ENCODE results near the gene SH3PXD2A.
A peak's percentile ranks its signal among the peaks of the same experiment; 100 is the strongest.

The SH3PXD2A gene

GRCh38 chr10:103723557-103723956 is 131.8 kb downstream of the SH3PXD2A start:
- Histone ChIP-seq H3K9ac (ENCODE audit: low read length) (no peak overlapping the region), H3K4me3 (ENCODE audit: low read length) (no peak overlapping the region), H3K27me3 (replicated peaks; ENCODE audit: control insufficient read depth, insufficient read depth, low read length) (peaks cover 3% of the 10 kb centered on the region), H3K4me1 (ENCODE audit: control insufficient read depth, insufficient read depth, low read length) (no peaks in the 10 kb centered on the region), H3K9me3 (ENCODE audit: control insufficient read depth, low read length) (no peaks in the 10 kb centered on the region), H3K36me3 (ENCODE audit: control insufficient read depth, insufficient read depth, low read length, severe bottlenecking) (peaks cover 7% of the 10 kb centered on the region)
- no peak for DNase-seq (ENCODE audit: low read depth)

GRCh38 chr10:103722632-103723031 is 132.7 kb downstream of the SH3PXD2A start:
- H3K4me3 ChIP-seq (ENCODE audit: low read length) = no peak overlapping the region
- no peak for DNase-seq (ENCODE audit: low read depth)
- H3K36me3 ChIP-seq (ENCODE audit: control insufficient read depth, insufficient read depth, low read length, severe bottlenecking) = peaks cover 7% of the 10 kb centered on the region
- H3K9ac ChIP-seq (ENCODE audit: low read length) = no peak overlapping the region
- no peaks in the 10 kb centered on the region for H3K4me1 ChIP-seq (ENCODE audit: control insufficient read depth, insufficient read depth, low read length)
- peaks cover 3% of the 10 kb centered on the region for H3K27me3 ChIP-seq (replicated peaks; ENCODE audit: control insufficient read depth, insufficient read depth, low read length)
- H3K9me3 ChIP-seq (ENCODE audit: control insufficient read depth, low read length) = no peaks in the 10 kb centered on the region

GRCh38 chr10:103720964-103721335 is 134.4 kb downstream of the SH3PXD2A start:
- H3K4me3 ChIP-seq (ENCODE audit: low read length) = no peak overlapping the region
- H3K9ac ChIP-seq (ENCODE audit: low read length) = no peak overlapping the region
- H3K36me3 ChIP-seq (ENCODE audit: control insufficient read depth, insufficient read depth, low read length, severe bottlenecking) = peaks cover 7% of the 10 kb centered on the region
- no peaks in the 10 kb centered on the region for H3K4me1 ChIP-seq (ENCODE audit: control insufficient read depth, insufficient read depth, low read length)
- H3K27me3 ChIP-seq (replicated peaks; ENCODE audit: control insufficient read depth, insufficient read depth, low read length) = peaks cover 3% of the 10 kb centered on the region
- DNase-seq (ENCODE audit: low read depth) = no peak
- no peaks in the 10 kb centered on the region for H3K9me3 ChIP-seq (ENCODE audit: control insufficient read depth, low read length)

GRCh38 chr10:103720328-103720963 is 134.9 kb downstream of the SH3PXD2A start:
- Histone ChIP-seq H3K4me1 (ENCODE audit: control insufficient read depth, insufficient read depth, low read length) (peaks cover 4% of the 10 kb centered on the region), H3K9me3 (ENCODE audit: control insufficient read depth, low read length) (no peaks in the 10 kb centered on the region), H3K27me3 (replicated peaks; ENCODE audit: control insufficient read depth, insufficient read depth, low read length) (peaks cover 3% of the 10 kb centered on the region), H3K36me3 (ENCODE audit: control insufficient read depth, insufficient read depth, low read length, severe bottlenecking) (peaks cover 7% of the 10 kb centered on the region), H3K9ac (ENCODE audit: low read length) (no peak overlapping the region), H3K4me3 (ENCODE audit: low read length) (no peak overlapping the region)
- peak; percentile 17 for DNase-seq (ENCODE audit: low read depth)

- peaks cover 7% of the 10 kb centered on the region for H3K36me3 ChIP-seq (ENCODE audit: control insufficient read depth, insufficient read depth, low read length, severe bottlenecking)
- DNase-seq (ENCODE audit: low read depth) = no peak
- H3K4me1 ChIP-seq (ENCODE audit: control insufficient read depth, insufficient read depth, low read length) = peaks cover 4% of the 10 kb centered on the region
- no peaks in the 10 kb centered on the region for H3K9me3 ChIP-seq (ENCODE audit: control insufficient read depth, low read length)
- H3K9ac ChIP-seq (ENCODE audit: low read length) = no peak overlapping the region
- peaks cover 3% of the 10 kb centered on the region for H3K27me3 ChIP-seq (replicated peaks; ENCODE audit: control insufficient read depth, insufficient read depth, low read length)
- H3K4me3 ChIP-seq (ENCODE audit: low read length) = no peak overlapping the region
These were observed 136.3 kb downstream of the SH3PXD2A start for GRCh38 chr10:103719036-103719435.

GRCh38 chr10:103718247-103718620 is 137.1 kb downstream of the SH3PXD2A start:
- Histone ChIP-seq H3K4me3 (ENCODE audit: low read length) (no peak overlapping the region), H3K9me3 (ENCODE audit: control insufficient read depth, low read length) (no peaks in the 10 kb centered on the region), H3K36me3 (ENCODE audit: control insufficient read depth, insufficient read depth, low read length, severe bottlenecking) (peaks cover 1% of the 10 kb centered on the region), H3K9ac (ENCODE audit: low read length) (no peak overlapping the region), H3K4me1 (ENCODE audit: control insufficient read depth, insufficient read depth, low read length) (peaks cover 4% of the 10 kb centered on the region), H3K27me3 (replicated peaks; ENCODE audit: control insufficient read depth, insufficient read depth, low read length) (peaks cover 3% of the 10 kb centered on the region)
- DNase-seq (ENCODE audit: low read depth) = no peak

- no peak overlapping the region for H3K9ac ChIP-seq (ENCODE audit: low read length)
- no peak overlapping the region for H3K4me3 ChIP-seq (ENCODE audit: low read length)
- H3K4me1 ChIP-seq (ENCODE audit: control insufficient read depth, insufficient read depth, low read length) = peaks cover 4% of the 10 kb centered on the region
- no peak for DNase-seq (ENCODE audit: low read depth)
- no peaks in the 10 kb centered on the region for H3K36me3 ChIP-seq (ENCODE audit: control insufficient read depth, insufficient read depth, low read length, severe bottlenecking)
- peaks cover under 1% of the 10 kb centered on the region for H3K27me3 ChIP-seq (replicated peaks; ENCODE audit: control insufficient read depth, insufficient read depth, low read length)
- H3K9me3 ChIP-seq (ENCODE audit: control insufficient read depth, low read length) = no peaks in the 10 kb centered on the region
These were observed 137.8 kb downstream of the SH3PXD2A start for GRCh38 chr10:103717341-103718246.

GRCh38 chr10:103716206-103717160 is 138.9 kb downstream of the SH3PXD2A start:
- Histone ChIP-seq H3K36me3 (ENCODE audit: control insufficient read depth, insufficient read depth, low read length, severe bottlenecking) (no peaks in the 10 kb centered on the region), H3K4me3 (ENCODE audit: low read length) (no peak overlapping the region), H3K9me3 (ENCODE audit: control insufficient read depth, low read length) (no peaks in the 10 kb centered on the region), H3K9ac (ENCODE audit: low read length) (no peak overlapping the region), H3K27me3 (replicated peaks; ENCODE audit: control insufficient read depth, insufficient read depth, low read length) (no peaks in the 10 kb centered on the region), H3K4me1 (ENCODE audit: control insufficient read depth, insufficient read depth, low read length) (peaks cover 4% of the 10 kb centered on the region)
- DNase-seq (ENCODE audit: low read depth) = no peak

GRCh38 chr10:103715430-103715829 is 139.9 kb downstream of the SH3PXD2A start:
- Histone ChIP-seq H3K9me3 (ENCODE audit: control insufficient read depth, low read length) (no peaks in the 10 kb centered on the region), H3K4me1 (ENCODE audit: control insufficient read depth, insufficient read depth, low read length) (peaks cover 4% of the 10 kb centered on the region), H3K9ac (ENCODE audit: low read length) (no peak overlapping the region), H3K27me3 (replicated peaks; ENCODE audit: control insufficient read depth, insufficient read depth, low read length) (no peaks in the 10 kb centered on the region), H3K36me3 (ENCODE audit: control insufficient read depth, insufficient read depth, low read length, severe bottlenecking) (no peaks in the 10 kb centered on the region), H3K4me3 (ENCODE audit: low read length) (no peak overlapping the region)
- DNase-seq (ENCODE audit: low read depth) = peak; percentile 54

- peaks cover 4% of the 10 kb centered on the region for H3K4me1 ChIP-seq (ENCODE audit: control insufficient read depth, insufficient read depth, low read length)
- DNase-seq (ENCODE audit: low read depth) = no peak
- H3K36me3 ChIP-seq (ENCODE audit: control insufficient read depth, insufficient read depth, low read length, severe bottlenecking) = no peaks in the 10 kb centered on the region
- no peak overlapping the region for H3K4me3 ChIP-seq (ENCODE audit: low read length)
- no peak overlapping the region for H3K9ac ChIP-seq (ENCODE audit: low read length)
- no peaks in the 10 kb centered on the region for H3K27me3 ChIP-seq (replicated peaks; ENCODE audit: control insufficient read depth, insufficient read depth, low read length)
- no peaks in the 10 kb centered on the region for H3K9me3 ChIP-seq (ENCODE audit: control insufficient read depth, low read length)
These were observed 141.0 kb downstream of the SH3PXD2A start for GRCh38 chr10:103714232-103714891.
